ENCODE measurements around the gene GMEB2.

Gene GMEB2

DNA sequence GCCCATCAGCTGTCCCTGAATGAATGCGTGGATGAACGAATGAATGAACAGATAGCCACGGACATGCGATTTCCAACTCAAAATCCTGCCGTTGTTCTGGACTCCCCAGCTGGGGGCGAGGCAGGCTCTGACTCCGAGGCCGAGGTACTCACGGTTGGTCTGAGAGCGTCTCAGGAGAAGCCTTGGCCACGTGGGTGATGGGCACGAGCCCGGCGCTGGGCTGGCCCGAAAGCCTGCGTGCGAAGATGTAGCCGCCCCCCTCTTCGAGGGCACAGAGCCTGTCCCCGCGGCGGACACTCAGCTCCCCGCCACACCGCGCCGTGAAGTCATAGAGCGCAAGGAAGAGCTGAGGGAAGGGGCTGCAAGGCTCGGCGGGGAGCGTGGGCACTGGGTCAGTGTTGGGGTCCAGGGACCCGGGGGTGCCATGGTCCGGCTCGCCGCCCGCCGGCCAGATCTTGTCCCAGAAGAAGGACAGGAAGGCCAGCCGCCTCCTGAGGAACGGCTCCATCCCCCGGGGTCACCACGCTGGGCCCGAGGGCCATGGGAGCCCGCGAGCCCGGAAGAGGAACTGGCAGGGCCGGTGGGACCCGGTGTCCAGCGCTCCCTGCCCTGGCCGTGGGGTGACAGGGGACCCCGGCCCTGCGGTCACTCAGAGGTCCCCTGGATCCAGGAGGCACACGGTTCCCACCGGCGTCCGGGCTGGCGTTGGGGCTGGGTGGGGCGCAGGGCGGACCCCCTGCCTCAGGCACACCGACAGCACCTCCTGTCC is 79.8 kb downstream of the GMEB2 start:
- no peak overlapping the region for H3K4me3 ChIP-seq (replicated peaks; ENCODE audit: low read depth, low read length)
- DNase-seq (ENCODE audit: extremely low read depth, insufficient read length) = no peak
- no peaks in the 10 kb centered on the region for H3K27me3 ChIP-seq (replicated peaks; ENCODE audit: control insufficient read depth, insufficient read depth, low read length)
- TF ChIP-seq, protein P1, sequence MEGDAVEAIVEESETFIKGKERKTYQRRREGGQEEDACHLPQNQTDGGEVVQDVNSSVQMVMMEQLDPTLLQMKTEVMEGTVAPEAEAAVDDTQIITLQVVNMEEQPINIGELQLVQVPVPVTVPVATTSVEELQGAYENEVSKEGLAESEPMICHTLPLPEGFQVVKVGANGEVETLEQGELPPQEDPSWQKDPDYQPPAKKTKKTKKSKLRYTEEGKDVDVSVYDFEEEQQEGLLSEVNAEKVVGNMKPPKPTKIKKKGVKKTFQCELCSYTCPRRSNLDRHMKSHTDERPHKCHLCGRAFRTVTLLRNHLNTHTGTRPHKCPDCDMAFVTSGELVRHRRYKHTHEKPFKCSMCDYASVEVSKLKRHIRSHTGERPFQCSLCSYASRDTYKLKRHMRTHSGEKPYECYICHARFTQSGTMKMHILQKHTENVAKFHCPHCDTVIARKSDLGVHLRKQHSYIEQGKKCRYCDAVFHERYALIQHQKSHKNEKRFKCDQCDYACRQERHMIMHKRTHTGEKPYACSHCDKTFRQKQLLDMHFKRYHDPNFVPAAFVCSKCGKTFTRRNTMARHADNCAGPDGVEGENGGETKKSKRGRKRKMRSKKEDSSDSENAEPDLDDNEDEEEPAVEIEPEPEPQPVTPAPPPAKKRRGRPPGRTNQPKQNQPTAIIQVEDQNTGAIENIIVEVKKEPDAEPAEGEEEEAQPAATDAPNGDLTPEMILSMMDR (IDR thresholded peaks at IDR 0.05; ENCODE audit: insufficient read depth, low read length, poor library complexity, severe bottlenecking) = no peak
- no peaks in the 10 kb centered on the region for H3K36me3 ChIP-seq (ENCODE audit: control insufficient read depth, insufficient read depth, low read length)

DNA sequence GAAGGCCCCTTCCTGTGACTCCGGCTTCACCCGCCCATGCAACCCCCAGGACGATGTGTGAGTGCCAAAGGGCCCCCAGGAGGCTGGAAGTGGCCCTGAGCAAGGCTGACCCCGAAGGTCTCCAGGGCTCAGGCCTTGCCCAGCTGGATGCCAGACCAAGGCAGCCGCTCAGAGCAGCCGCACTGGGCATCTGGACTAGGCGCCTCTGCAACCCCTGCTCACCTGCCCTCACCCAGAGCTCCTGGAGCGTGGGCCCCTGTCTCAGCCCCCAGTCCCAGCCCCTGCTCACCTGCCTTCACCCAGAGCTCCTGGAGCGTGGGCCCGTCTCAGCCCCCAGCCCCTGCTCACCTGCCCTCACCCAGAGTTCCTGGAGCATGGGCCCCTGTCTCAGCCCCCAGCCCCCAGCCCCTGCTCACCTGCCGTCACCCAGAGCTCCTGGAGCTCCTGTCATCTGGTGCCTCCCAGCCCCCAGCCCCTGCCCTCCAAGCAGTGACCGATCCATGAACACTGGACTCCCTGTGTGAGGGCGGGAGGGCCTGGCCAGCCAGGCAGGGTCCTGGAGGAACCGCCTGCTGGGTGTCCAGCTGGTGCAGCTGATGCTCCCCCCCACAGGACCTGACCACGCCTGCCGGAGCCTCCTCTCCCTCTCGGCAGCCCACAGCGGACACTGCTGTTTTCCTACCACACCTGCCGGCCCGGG is 80.5 kb downstream of the GMEB2 start:
- no peak for DNase-seq (ENCODE audit: extremely low read depth, insufficient read length)
- Histone ChIP-seq H3K27me3 (replicated peaks; ENCODE audit: control insufficient read depth, insufficient read depth, low read length) (no peaks in the 10 kb centered on the region), H3K36me3 (ENCODE audit: control insufficient read depth, insufficient read depth, low read length) (no peaks in the 10 kb centered on the region), H3K4me3 (replicated peaks; ENCODE audit: low read depth, low read length) (no peak overlapping the region)
- TF ChIP-seq, protein P1 (IDR thresholded peaks at IDR 0.05; ENCODE audit: insufficient read depth, low read length, poor library complexity, severe bottlenecking) = no peak

DNA sequence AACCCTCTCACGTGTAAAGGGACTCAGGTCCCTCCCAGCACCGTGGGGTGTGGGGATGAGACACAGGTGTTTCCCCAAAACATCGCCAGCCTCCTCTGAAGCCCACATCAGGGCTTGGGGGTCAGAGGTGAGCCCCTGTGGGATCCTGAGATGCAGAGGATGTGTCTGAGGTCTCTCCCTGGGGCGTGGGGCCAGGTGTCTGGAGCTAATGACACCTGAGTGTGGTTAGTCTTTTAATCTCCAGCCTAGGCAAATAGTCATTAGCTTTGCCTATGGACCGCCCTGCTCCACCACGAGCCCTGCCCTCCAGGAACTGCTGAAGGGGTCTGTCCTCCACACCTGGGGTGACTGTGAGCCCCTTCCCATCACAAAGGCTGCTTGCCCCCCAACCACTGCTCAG is 81.1 kb downstream of the GMEB2 start:
- TF ChIP-seq, protein P1 (IDR thresholded peaks at IDR 0.05; ENCODE audit: insufficient read depth, low read length, poor library complexity, severe bottlenecking) = no peak
- no peak for DNase-seq (ENCODE audit: extremely low read depth, insufficient read length)
- Histone ChIP-seq H3K27me3 (replicated peaks; ENCODE audit: control insufficient read depth, insufficient read depth, low read length) (no peaks in the 10 kb centered on the region), H3K36me3 (ENCODE audit: control insufficient read depth, insufficient read depth, low read length) (no peaks in the 10 kb centered on the region), H3K4me3 (replicated peaks; ENCODE audit: low read depth, low read length) (no peak overlapping the region)

DNA sequence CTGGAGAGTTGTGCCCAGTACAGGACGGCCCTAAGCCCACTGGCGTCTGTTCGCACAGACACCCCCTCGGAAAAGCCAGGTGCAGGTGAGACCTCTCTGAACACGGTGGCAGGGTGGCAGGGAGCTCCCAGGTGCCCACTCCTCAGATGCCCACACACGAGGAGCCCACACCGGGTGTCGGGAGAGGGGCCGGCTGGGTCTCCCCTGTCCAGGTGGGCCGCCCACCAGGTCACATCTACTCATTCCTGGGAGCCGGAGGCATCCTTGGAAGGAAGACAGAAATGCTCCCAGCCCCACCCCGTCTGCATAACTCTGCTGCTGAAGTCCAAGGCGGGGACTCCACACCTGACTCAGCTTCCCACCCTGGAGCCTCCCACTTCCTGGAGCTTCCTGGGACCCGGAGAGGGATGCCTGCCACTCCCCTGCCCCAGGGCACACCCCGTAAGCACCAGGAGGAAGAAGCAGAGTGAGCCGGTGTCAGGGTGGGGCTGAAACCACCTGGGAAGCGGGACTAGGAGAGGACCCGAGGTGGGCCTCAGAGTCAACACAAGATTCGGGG is 81.9 kb downstream of the GMEB2 start:
- Histone ChIP-seq H3K27me3 (replicated peaks; ENCODE audit: control insufficient read depth, insufficient read depth, low read length) (no peaks in the 10 kb centered on the region), H3K4me3 (replicated peaks; ENCODE audit: low read depth, low read length) (no peak overlapping the region), H3K36me3 (ENCODE audit: control insufficient read depth, insufficient read depth, low read length) (no peaks in the 10 kb centered on the region)

DNA sequence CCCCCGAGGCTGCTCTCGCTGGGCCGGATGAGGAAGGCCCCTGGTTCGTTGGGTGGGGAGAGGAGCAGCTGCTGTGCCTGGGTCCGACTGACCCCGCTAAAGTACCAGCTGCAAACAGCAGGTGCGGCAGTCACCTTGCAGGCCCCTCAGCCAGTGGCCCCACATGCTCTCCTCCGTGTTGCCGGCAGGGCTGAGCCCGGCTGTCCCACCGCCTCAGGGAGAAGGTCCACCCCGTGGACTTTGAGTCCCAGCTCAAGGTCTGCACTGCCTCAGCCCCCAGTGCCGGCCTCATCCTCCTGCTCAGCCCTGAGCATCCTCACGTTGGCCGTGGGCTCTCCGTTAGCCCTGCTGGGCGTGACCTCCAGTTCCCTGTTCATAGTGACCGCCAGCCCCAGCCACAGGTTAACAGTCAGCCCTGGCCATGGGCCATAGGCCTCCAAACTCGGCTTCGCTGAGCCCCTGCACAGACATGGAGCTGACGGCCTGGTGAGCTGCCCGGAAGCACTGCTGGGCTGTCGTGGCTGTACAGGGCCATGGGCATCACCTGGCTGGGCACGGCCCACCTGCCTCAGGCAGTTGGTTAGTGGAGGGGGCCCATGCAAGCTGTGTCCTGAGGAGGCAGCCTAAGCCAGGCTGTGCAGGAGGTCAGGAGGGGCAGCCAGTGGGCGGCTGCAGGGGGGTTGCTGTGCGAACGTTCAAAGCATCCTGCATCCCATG is 82.5 kb downstream of the GMEB2 start:
- DNase-seq (ENCODE audit: extremely low read depth, insufficient read length) = no peak

More for the DNA sequence above, 81.9 kb downstream of the GMEB2 start:
- DNase-seq (ENCODE audit: extremely low read depth, insufficient read length) = no peak
- TF ChIP-seq, protein P1 (IDR thresholded peaks at IDR 0.05; ENCODE audit: insufficient read depth, low read length, poor library complexity, severe bottlenecking) = no peak

More for the DNA sequence above, 82.5 kb downstream of the GMEB2 start:
- Histone ChIP-seq H3K4me3 (replicated peaks; ENCODE audit: low read depth, low read length) (no peak overlapping the region), H3K36me3 (ENCODE audit: control insufficient read depth, insufficient read depth, low read length) (no peaks in the 10 kb centered on the region), H3K27me3 (replicated peaks; ENCODE audit: control insufficient read depth, insufficient read depth, low read length) (no peaks in the 10 kb centered on the region)
- TF ChIP-seq, protein P1 (IDR thresholded peaks at IDR 0.05; ENCODE audit: insufficient read depth, low read length, poor library complexity, severe bottlenecking) = no peak
